Activated T-helper 1 cell treated with anti-CD3 and anti-CD28 coated beads, Interleukin-2, amount 50 U/mL, for 16 hours (primary cell): ENCODE measurements around the gene PCDHGB1.
"Not testable (repeated sequence)": the region's sequence is repeated elsewhere in the genome, so short reads cannot be mapped to it uniquely, and the experiment has no call there.

ENCODE experiments used
- DNase-seq, 2 donors: peaks; one replicate each; pipeline ENCODE4 v3.0.0-alpha.2; 2020; ENCODE audit warnings: low read depth in 1 of 2, low spot score in 1 of 2

Gene PCDHGB1

DNA sequence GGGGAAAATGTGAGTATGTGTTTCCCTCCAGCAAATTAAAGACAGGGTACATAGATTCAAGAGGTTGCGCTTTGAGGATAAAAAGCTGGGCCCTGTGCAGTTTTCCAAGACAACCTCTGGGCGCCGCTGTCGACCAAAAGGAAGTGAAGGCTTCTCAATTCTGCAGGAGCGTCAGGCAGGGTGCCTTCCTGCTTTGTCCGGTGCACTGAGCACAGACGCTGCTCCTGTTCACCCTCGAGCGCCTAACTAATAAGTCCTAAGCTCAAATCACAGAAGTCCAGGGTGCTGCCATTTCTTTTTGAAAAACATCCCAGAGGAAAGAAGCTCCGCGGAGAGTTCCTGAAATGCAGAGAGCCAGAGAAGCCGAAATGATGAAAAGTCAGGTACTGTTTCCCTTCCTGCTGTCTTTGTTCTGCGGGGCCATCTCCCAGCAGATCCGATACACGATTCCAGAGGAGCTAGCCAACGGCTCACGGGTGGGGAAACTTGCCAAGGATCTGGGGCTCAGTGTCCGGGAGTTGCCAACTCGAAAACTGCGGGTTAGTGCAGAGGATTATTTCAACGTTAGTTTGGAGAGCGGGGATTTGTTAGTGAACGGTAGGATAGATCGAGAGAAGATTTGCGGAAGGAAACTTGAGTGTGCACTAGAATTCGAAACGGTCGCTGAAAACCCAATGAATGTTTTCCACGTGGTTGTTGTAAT is at the start of gene PCDHGB1:
Gene PCDHGB1 (plus strand): TSS at position 183 of the 703 bp plus-strand sequence. CDS start 162 bp downstream, at position 345.
- no peak for DNase-seq

DNA sequence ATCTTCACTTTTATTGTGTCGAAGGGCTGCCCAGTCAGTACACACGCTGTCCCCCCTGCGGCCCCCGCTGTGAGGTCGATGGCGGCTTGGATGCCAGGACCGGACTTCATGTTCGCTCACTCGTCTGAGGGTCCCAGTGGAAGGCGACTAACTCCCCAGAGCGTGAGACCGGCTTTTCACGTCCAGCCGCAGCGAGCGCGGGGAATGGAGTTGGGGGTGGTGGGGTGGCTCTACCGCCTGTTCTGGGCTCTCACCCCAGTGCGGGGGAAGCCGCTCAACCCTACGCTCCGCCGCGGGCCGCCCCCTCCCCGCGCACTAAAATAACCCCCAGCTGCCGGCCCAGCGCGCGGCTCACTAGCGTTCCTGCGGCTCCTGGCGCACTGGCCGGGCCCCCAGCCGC is 46.1 kb upstream of the PCDHGB1 start, which contains the start of gene SLC25A2:
Gene SLC25A2 (minus strand): TSS at position 294 of the 400 bp plus-strand sequence. CDS start 184 bp downstream, at position 110.
- no peak for DNase-seq

GRCh38 chr5:141306630-141307029 is 43.3 kb upstream of the PCDHGB1 start:
- DNase-seq, result no peak

- DNase-seq, result no peak
Observed at GRCh38 chr5:141313711-141314110, 36.2 kb upstream of the PCDHGB1 start.

- DNase-seq, result not testable (repeated sequence)
Observed at GRCh38 chr5:141316963-141317362, 32.9 kb upstream of the PCDHGB1 start.

DNA sequence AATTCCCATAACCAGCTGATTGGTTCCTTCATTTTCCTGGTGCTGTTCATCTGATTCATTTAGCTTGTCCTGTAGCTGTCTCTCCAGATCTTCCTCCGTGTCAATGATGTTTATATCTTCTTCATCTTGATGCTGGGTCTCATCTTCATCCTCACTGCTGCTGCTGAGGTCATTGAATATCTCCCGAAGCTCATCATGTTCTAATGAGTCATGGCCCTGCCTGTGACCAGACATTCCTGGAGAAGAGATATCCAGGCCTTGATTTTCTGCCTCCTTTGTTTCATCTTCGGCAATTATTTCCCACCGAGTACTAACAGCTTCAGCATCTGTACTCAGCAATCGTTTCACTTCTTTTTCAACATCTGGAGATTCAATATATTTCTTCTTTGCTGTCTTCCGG is 30.7 kb upstream of the PCDHGB1 start:
- no peak for DNase-seq

DNA sequence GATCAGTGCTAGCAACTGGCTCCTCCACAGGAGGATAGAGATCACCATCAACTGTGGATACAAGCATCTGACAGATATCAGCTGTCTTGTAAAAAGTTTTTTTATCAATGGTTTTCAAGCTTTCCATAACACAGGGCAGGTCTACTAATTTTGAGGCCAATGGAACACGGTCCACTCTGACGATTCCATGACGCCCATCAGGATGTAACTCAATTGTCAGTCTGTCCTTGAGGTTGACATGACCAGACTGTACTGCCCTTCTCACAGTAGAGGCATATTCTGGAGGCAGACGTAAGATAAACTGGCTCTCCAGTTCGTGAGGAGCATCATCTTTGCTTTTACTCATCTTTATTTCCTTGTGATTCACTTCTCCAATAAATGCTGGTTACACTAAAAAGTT is 30.2 kb upstream of the PCDHGB1 start:
- DNase-seq, result no peak

DNA sequence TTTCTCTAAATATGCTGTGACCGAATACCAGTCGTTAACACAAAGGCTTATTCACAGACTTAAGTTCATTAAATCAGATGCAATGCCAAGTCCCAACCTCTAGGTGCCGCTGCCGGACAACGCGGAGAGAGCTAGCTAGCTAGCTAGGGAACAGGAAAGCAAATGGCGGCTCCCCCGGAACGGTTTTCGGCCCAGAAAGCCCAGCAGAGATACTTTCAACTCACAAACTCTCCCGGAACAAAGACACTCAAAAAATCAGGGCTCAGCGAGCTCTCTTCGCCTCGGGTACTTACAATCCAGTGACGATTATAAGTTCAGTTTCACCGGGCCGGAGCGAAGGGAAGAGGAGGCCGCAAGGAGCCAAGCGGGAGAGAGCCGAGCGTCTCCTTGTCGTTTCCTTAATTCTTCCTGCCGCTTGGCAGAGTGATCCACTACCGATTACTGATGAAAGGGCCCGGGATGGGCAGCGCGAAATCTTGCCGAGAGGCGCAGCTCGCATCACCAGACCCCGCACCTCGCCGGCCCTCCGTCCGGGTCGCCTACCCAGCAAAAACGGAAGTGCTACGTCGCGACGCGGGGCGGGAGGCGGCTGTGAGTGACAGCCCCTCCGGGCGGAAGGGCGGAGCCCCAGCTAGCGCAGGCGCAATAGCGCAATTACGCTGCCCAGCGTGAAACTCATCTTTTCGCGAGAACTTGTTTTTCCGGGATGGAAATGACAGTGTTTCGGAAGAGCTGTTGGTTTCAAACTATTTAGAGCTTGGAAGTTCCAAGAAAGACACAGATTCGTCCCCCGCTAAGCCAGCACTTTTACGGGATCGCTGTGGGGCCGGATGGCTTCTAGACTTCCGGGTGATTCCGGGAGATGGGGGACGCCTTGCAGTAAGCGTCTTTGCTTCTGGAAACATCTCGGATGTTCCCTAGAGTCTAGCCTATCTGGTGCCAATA is 29.4 kb upstream of the PCDHGB1 start, which contains the start of gene TAF7:
Gene TAF7 (minus strand): TSS at position 560 of the 945 bp plus-strand sequence. CDS start 740 bp downstream, outside the sequence.
- peak; percentile 85 to 87 for DNase-seq

- DNase-seq, result no peak
Observed at GRCh38 chr5:141322261-141322660, 27.6 kb upstream of the PCDHGB1 start.

DNA sequence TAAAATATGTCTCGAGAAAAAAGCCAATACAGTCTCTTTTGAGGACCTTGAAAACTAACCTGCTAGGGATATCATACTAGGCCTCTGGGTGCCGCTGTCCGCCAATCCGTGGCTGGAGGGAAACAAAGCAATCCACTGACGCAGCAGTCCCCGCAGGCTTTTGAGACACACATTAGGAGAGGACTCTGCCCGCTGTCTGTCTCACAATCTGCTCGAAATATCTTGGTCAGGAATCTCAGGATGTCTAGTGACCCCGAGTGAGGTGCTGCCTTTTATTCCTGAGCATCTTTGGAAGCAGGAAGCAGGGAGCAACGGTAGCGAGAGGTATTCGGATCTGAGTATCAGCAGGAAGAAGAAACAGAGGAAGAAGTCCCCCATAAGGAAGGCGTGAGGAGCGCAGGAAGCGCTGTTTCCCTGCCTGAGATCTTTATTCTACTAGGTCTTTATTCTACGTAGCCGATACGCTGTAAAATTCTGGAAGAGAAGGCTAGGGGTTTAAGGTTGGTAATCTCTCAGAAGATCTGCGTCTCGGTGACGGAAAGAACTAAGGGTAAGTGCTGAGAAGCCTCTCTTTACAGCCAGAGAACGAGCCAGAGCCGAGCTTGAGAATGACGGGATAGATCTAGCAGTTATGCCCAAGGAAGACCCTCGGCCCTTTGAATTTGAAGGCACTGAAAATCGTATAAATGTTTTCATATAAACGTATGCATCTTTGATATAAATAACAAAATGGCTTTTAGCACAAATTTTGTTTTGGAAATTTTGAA is 23.6 kb upstream of the PCDHGB1 start:
- peak; percentile 33 to 45 for DNase-seq

GRCh38 chr5:141328231-141328630 is 21.7 kb upstream of the PCDHGB1 start:
- DNase-seq, result no peak

DNA sequence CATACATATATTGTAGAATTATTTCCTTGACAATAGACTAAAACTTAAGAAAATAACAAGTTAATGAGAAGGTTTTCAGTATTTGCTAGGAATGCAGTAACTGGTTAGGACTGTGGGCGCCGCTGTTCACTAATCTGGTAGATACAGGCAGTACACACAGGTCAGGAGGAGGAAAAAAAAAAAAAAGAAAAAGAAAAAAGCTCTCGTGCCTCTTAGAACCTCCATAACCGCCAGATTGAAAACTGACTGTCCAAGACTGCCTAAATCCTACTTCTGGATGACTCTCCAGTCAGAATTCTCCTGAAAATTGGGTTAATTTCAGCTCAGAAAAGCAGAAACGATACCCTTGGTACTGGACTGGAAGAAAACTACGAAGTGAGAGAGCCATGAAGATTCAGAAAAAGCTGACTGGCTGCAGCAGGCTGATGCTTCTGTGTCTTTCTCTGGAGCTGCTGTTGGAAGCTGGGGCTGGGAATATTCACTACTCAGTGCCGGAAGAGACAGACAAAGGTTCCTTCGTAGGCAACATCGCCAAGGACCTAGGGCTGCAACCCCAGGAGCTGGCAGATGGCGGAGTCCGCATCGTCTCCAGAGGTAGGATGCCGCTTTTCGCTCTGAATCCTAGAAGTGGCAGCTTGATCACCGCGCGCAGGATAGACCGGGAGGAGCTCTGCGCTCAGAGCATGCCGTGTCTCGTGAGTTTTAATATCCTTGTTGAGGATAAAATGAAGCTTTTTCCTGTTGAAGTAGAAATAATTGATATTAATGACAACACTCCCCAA is 19.4 kb upstream of the PCDHGB1 start, which contains the start of gene PCDHGA1:
Gene PCDHGA1 (plus strand): TSS at position 216 of the 782 bp plus-strand sequence.
- no peak for DNase-seq

DNA sequence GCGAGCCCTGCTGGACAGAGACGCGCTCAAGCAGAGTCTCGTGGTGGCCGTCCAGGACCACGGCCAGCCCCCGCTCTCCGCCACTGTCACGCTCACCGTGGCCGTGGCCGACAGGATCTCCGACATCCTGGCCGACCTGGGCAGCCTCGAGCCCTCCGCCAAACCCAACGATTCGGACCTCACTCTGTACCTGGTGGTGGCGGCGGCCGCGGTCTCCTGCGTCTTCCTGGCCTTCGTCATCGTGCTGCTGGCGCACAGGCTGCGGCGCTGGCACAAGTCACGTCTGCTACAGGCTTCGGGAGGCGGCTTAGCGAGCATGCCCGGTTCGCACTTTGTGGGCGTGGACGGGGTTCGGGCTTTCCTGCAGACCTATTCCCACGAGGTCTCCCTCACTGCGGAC is 17.3 kb upstream of the PCDHGB1 start:
- DNase-seq, result not testable (repeated sequence)

DNA sequence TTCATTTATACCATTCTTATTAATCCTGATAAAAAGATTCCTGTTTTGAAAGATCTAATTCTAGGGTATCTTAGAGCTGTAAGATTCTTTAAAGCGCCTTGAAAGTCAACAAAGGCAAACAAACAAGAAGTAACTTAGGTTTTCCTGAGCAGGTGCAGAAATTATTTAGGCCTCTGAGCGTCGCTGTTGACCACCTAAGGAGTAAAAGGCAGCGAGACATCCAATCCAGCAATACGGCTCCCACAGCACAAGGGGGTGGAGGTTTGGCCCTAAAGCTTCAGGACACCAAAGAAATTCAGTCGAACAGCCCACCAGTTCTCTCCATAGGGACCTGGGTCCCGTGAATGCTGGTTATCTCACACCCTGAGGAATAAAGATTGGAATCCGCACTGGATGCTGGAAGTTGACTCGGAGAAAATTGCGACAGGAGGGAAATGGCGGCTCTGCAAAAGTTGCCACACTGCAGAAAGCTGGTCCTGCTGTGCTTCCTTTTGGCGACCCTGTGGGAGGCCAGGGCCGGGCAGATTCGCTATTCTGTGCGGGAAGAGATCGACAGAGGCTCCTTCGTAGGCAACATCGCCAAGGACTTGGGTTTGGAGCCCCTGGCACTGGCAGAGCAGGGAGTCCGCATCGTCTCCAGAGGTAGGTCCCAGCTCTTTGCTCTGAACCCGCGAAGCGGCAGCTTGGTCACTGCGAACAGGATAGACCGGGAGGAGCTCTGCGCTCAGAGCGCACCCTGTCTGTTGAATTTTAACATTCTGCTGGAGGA is 11.2 kb upstream of the PCDHGB1 start, which contains the start of gene PCDHGA2:
Gene PCDHGA2 (plus strand): TSS at position 223 of the 769 bp plus-strand sequence.
- DNase-seq, result no peak

DNA sequence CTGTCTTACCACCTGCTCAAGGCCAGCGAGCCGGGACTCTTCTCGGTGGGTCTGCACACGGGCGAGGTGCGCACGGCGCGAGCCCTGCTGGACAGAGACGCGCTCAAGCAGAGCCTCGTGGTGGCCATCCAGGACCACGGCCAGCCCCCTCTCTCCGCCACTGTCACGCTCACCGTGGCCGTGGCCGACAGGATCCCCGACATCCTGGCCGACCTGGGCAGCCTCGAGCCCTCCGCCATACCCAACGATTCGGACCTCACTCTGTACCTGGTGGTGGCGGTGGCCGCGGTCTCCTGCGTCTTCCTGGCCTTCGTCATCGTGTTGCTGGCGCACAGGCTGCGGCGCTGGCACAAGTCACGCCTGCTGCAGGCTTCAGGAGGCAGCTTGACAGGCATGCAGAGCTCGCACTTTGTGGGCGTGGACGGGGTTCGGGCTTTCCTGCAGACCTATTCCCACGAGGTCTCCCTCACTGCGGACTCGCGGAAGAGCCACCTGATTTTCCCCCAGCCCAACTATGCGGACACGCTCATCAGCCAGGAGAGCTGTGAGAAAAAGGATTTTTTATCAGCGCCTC is 9.0 kb upstream of the PCDHGB1 start:
- not testable (repeated sequence) for DNase-seq

GRCh38 chr5:141342773-141343172 is 7.1 kb upstream of the PCDHGB1 start:
- no peak for DNase-seq

GRCh38 chr5:141343242-141343952 is 6.5 kb upstream of the PCDHGB1 start, which contains the start of gene PCDHGA3:
PCDHGA3 (plus strand) TSS chr5:141343829; CDS start chr5:141344034, 205 bp downstream.
- no peak for DNase-seq

DNA sequence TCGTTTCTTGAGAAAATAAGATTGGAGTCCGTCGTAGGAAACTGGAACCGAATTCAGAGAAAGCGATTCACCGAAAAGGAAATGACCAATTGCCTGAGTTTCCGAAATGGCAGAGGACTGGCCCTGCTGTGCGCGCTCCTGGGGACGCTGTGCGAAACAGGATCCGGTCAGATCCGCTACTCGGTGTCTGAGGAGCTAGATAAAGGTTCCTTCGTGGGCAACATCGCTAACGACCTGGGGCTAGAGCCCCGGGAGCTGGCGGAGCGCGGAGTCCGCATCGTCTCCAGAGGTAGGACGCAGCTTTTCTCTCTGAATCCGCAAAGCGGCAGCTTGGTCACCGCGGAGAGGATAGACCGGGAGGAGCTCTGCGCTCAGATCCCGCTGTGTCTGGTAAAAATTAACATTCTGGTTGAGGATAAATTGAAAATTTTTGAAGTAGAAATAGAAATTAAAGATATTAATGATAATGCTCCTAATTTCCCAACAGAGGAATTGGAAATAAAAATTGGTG is 5.9 kb upstream of the PCDHGB1 start:
- no peak for DNase-seq
